Gastrocnemius medialis (tissue), 4 donors: ENCODE data around the gene ZNF205.
"Not testable (repeated sequence)": the region's sequence is repeated elsewhere in the genome, so short reads cannot be mapped to it uniquely, and the experiment has no call there.

Experiments
- POLR2A ChIP-seq, 2 donors: fragments of 450-650 bp; IDR thresholded peaks; one replicate each; pipeline ENCODE4 v1.6.1; 2017; ENCODE audit warnings: antibody characterized with exemption in 2 of 2, mild to moderate bottlenecking in 2 of 2, moderate library complexity in 2 of 2
- TF ChIP-seq, protein P1 (sequence below), 5 experiments: fragments of 450-650 bp in 3 of 5; fragments of 200-600 bp in 2 of 5; sonication (generic) in 2 of 5; IDR thresholded peaks in 4 of 5; conservative IDR thresholded peaks in 1 of 5; 1 replicate in 4 of 5; 2 replicates in 1 of 5; pipeline ENCODE4 v1.5.1; 2016 to 2019; ENCODE audit warnings: antibody characterized with exemption in 5 of 5, mild to moderate bottlenecking in 3 of 5, moderate library complexity in 3 of 5

DNA sequence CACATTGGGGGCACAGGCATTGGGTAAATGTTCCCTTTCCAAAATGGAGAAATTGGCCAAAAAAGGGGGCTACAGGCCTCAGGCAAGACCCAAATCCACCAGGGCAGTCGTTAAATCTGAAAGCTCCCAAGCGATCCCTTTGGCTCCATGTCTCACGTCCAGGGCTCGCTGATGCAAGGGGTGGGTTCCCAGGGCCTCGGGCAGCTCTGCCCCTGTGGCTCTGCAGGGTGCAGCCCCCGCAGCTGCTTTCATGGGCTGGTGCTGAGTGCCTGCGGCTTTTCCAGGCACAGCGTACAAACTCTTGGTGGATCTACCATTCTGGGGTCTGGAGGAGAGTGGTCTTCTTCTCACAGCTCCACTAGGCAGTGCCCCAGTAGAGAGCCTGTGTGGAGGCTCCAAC, 29.0 kb upstream of the ZNF205 start:
- TF ChIP-seq, protein P1, sequence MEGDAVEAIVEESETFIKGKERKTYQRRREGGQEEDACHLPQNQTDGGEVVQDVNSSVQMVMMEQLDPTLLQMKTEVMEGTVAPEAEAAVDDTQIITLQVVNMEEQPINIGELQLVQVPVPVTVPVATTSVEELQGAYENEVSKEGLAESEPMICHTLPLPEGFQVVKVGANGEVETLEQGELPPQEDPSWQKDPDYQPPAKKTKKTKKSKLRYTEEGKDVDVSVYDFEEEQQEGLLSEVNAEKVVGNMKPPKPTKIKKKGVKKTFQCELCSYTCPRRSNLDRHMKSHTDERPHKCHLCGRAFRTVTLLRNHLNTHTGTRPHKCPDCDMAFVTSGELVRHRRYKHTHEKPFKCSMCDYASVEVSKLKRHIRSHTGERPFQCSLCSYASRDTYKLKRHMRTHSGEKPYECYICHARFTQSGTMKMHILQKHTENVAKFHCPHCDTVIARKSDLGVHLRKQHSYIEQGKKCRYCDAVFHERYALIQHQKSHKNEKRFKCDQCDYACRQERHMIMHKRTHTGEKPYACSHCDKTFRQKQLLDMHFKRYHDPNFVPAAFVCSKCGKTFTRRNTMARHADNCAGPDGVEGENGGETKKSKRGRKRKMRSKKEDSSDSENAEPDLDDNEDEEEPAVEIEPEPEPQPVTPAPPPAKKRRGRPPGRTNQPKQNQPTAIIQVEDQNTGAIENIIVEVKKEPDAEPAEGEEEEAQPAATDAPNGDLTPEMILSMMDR (IDR thresholded peaks at IDR 0.05 in 4 of 5, conservative IDR thresholded peaks at IDR 0.05 in 1 of 5) = not testable (repeated sequence)
- not testable (repeated sequence) for TF ChIP-seq POLR2A (IDR thresholded peaks at IDR 0.05)
